Motor neuron (in vitro differentiated cells): Measurements from ENCODE around the gene LSAMP. TPM values are rescaled to one million over a fixed set of nuclear protein-coding genes. Genes with fewer than 3 reads are reported as not detected.

Experiments
- ATAC-seq, 8 experiments: fragments of 200-7000 bp; cut with Tn5 transposase; replicated peaks in 6 of 8; 2 replicates each; pipeline ENCODE4 v1.8.0; 2021; ENCODE audit warnings: mild to moderate bottlenecking in 8 of 8, moderate library complexity in 8 of 8
- H3K27ac ChIP-seq, 2 donors: fragments of 250-450 bp; sonication (Bioruptor Pico); 2 replicates each; pipeline ENCODE4 v1.9.0; 2021; ENCODE audit warnings: antibody characterized with exemption in 2 of 2, mild to moderate bottlenecking in 2 of 2, moderate library complexity in 1 of 2
- H3K4me1 ChIP-seq, 2 donors: fragments of 250-450 bp; sonication (Bioruptor Pico); replicated peaks in 1 of 2; 2 replicates each; pipeline ENCODE4 v1.6.1; 2021; ENCODE audit warnings: antibody characterized with exemption in 2 of 2, mild to moderate bottlenecking in 2 of 2, moderate library complexity in 1 of 2
- H3K4me3 ChIP-seq, 5 donors: fragments of 250-450 bp; sonication (Bioruptor Pico); 2 replicates each; pipeline ENCODE4 v1.9.0; 2021; ENCODE audit warnings: antibody characterized with exemption in 5 of 5, mild to moderate bottlenecking in 5 of 5, moderate library complexity in 4 of 5
- WGBS, 10 experiments: fragments of 450-650 bp; shearing (Covaris generic); methylation state at CpG; one replicate each; pipeline ENCODE4 v1.0.0; 2022; 5-methylcytosine and 5-hydroxymethylcytosine counted together
- in situ Hi-C, 9 experiments: fragments of 400-800 bp; cut with MboI; loops; one replicate each; pipeline ENCODE4 v1.15.0; 2021; ENCODE audit warnings: low sequenced_read_pairs in 9 of 9, low pct_unique_long_range_greater_than_20kb in 2 of 9; ENCODE audit not compliant: unreplicated experiment in 9 of 9
- total RNA-seq, 8 experiments: library from RNA; unstranded; fragments of 300-600 nt; gene quantifications; 2 replicates each; pipeline versions ENCODE4 v1.2.3 to v1.2.4, GENCODE V29; 2022

LSAMP gene
- total RNA-seq, 8 experiments from 2014 or later, result 24.4 to 76.5 (median 39.2) TPM

DNA sequence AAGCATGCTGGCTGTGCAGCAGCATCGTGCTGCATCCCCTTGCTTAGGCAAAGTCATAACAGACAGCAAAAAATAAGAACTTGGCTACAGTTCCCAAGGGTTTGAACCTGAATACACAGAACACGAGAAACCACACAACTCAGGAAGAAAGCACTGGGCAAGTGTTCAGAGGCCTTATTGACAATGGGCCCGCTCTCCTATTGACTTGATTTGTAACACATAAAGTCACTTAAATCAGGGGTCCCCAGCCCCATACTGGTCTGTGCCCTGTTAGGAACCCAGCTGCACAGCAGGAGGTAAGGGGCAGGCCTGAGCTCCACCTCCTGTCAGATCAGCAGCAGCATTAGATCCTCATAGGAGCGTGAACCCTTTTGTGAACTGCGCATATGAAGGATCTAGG is 145.1 kb downstream of the LSAMP start:
- H3K27ac ChIP-seq, result no peak overlapping the region
- 67 to 100% (median 86%) methylated on average over 1 to 5 of the region's 5 CpGs; no CpG with 5 or more reads in 4 of the 10 experiments for WGBS, 10 experiments
- H3K4me3 ChIP-seq, result no peak overlapping the region
- in situ Hi-C loops, result no loop called here
- peak in 4 of 8 experiments; percentile 2 to 73 (median 24) for ATAC-seq
- peaks cover 14 to 25% of the 10 kb centered on the region in 2 donors for H3K4me1 ChIP-seq

DNA sequence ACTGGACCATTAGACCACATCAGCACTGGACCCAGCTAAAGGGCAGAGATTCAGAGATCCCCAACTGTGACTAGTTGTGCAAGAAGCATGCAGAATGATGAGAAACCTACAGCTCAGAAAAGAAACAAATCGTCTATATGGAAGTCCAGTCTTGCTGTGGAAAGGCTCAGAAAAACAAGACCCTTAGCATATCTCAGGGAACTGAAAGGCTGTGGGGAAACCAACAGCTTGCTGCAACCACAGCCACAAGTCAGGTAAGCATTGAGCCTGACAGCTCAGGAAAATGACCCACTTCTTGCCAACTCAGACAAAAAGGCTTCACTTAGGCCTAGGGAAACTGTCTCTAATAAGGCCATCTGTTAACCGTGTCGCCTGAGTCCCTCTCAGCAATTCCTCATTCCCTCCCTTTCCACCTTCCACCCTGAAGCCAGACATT is 145.6 kb downstream of the LSAMP start:
- peaks cover 14 to 25% of the 10 kb centered on the region in 2 donors for H3K4me1 ChIP-seq
- no peak overlapping the region for H3K4me3 ChIP-seq
- in situ Hi-C loops, result no loop called here
- ATAC-seq, result peak in 5 of 8 experiments; percentile 27 to 58 (median 34)
- no peak overlapping the region for H3K27ac ChIP-seq
- WGBS, 10 experiments, result 67 to 100% (median 80%) methylated on average over 1 to 3 of the region's 3 CpGs; no CpG with 5 or more reads in 3 of the 10 experiments

DNA sequence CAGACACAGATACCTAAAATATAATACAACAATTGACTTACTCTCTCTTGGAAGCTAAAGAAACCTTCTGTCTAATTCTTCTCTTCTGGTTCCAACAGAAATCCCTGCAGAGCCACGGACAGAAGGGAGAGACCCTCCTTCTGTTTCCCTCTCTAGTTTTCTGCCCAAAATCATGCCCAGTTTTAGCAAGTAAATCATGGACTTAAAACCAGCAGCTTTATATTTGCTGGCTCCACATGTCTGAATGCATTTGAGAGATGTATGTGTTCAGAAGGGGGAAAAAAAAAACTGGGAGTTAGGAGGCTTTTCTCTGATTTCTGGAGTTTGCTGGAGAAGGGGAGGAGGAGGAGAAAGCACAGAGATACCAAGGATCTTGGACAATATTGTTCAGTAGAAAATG is 147.1 kb downstream of the LSAMP start:
- Histone ChIP-seq H3K4me3 (no peak overlapping the region), H3K4me1 (peaks cover 14 to 25% of the 10 kb centered on the region in 2 donors), H3K27ac (no peak overlapping the region)
- ATAC-seq, result no peak
- in situ Hi-C loops, result no loop called here
- WGBS, 10 experiments, result 0 to 100% (median 83%) methylated on average over 1 of the region's 1 CpG; no CpG with 5 or more reads in 2 of the 10 experiments

DNA sequence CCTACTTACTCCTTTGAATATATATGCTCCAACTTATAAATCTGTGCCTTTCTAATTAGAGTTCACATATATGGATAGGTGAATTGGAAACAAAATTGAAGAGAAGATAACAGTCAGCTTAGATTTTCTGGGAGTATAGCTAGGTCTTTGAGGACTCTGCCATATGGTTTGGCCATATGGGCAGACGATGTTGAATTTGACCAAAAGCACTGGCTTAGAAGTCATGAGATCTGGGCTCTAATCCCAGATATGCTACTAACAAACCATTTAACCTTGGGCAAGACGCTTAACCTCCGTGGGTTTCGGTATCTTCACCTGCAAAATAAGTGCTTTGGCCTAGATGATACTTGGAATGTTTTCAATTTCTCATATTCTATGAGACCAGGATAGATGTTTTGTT is 154.1 kb downstream of the LSAMP start:
- Histone ChIP-seq H3K27ac (no peak overlapping the region), H3K4me1 (peaks cover 0 to 29% of the 10 kb centered on the region in 2 donors), H3K4me3 (no peak overlapping the region)
- ATAC-seq, result no peak
- in situ Hi-C loops, result no loop called here
- 92 to 100% (median 100%) methylated on average over 1 to 4 of the region's 4 CpGs; no CpG with 5 or more reads in 3 of the 10 experiments for WGBS, 10 experiments

DNA sequence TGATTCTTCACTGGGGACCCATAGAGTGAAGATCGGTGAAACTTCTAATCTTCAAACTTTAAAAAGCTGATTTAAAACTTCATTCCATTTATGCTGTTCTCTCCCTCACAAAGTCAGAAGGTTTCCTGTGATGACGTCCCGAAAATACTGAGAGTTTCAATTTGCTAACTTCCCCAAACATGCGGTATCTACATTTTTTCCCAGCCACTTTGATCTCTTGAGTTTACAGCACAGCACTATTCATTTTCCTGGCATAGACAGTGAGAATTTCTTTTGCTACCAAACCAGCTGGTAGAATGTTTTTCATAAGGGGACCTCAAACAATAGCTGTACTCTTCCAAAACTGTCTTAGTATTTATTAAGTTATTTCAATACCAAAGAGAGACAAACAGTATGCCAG is 156.8 kb downstream of the LSAMP start:
- in situ Hi-C loops, result no loop called here
- H3K4me1 ChIP-seq, result peaks cover 0 to 32% of the 10 kb centered on the region in 2 donors
- 0 to 94% (median 72%) methylated on average over 1 to 4 of the region's 4 CpGs; no CpG with 5 or more reads in 3 of the 10 experiments for WGBS, 10 experiments
- H3K4me3 ChIP-seq, result no peak overlapping the region
- peak in 2 of 8 experiments; percentile 16 to 56 for ATAC-seq
- H3K27ac ChIP-seq, result no peak overlapping the region

DNA sequence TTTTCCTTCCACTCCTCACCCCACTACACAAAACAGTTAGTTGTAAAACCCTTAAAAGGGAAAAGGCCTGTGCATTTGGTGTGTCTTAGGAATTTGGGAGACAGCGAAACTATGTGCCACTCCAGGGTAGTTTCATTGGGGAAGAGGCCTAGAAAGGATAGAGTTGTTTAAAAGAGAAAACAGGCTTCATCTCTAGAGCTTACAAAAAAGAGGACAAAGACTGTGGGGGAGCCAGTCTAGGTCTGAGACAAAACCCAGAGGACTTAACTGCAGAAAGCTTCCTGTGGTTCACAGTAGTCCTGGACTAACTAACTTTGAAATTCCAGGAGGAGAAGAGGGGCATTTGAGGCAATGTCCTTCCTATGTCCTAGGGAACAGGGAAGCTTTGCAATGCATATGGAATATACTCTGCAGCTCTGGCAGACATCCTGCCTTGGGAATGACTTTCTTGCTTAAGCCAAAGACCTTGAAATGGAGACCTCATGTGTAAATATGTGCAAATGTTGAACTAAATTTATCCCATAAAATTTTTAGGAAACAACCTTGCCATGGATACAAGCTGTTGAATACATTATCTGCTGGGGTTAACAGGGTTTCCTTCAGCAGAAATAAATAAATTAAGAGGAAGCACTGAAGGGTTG is 159.4 kb downstream of the LSAMP start:
- WGBS, 10 experiments, result 60 to 100% (median 100%) methylated on average over 1 of the region's 1 CpG; no CpG with 5 or more reads in 4 of the 10 experiments
- H3K4me1 ChIP-seq, result peaks cover 0 to 23% of the 10 kb centered on the region in 2 donors
- no peak overlapping the region for H3K27ac ChIP-seq
- in situ Hi-C loops, result no loop called here
- peak in 3 of 8 experiments; percentile 31 to 77 (median 57) for ATAC-seq
- no peak overlapping the region for H3K4me3 ChIP-seq

DNA sequence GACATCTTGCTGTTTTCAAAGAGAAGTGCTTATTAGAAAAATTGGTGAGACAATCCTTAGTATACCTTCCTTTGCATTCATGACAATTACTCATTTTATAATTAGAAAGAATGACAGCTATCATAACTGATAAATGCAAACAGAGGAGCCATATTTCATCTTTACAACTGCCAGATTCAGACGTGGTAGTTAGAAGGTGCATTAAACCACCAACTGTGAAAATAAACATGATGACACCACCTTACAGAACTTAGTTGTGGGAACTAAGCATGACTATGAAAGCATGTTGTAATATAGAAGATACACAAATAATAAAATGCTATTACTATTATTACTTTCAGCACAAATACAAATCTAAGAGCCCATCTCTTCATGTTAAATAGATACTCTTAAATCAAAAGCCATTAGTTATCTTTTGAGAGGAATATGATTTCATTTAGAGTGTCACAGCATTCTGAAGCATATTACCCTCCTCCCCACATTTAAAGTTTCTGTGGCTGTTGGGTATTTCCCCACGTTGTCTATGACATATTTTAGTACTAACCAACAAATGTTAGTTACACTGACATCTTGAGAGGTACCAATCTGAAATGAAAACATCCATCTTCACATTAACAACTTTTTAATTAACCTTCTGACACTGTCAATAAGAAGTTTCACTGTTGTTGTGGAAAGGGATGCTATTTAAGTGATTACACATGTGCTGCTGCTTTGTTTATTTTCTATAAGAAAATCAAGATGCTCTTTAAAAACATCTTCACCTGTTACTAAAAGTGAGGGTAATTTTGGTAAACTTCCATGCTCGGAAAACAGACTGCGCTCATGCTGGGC is 163.8 kb downstream of the LSAMP start:
- in situ Hi-C loops, result no loop called here
- no peak overlapping the region for H3K27ac ChIP-seq
- peaks cover 0 to 7% of the 10 kb centered on the region in 2 donors for H3K4me1 ChIP-seq
- no peak for ATAC-seq
- 58 to 100% (median 67%) methylated on average over 1 to 4 of the region's 4 CpGs; no CpG with 5 or more reads in 1 of the 10 experiments for WGBS, 10 experiments
- H3K4me3 ChIP-seq, result no peak overlapping the region

DNA sequence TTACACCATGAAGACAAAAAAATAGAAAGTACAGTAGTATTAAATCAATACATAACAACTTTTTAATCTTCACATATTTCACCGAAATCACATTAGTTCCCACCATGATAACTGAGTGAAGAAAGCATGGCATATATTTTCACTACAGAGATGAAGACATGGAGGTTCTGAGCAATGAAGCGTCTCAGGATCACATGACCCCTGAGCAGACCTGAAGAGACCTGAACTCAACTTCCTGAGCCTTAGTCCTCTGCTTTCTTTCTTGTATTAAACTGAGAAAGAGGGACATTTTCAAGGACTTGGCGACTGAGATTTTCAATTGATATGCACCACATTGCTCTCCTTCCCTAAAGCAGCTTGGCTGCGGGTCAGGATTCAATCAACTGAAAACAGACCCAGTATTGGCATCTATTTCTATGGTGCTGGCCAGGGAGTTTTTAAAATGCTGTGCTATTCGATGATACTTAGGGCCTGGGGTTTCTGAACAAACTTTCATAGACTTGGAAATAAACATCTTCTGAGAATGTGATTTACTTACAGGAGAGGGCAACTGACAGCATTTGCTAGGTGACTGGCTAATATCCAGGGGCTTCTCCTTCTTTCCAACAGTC is 165.1 kb downstream of the LSAMP start:
- Histone ChIP-seq H3K4me3 (no peak overlapping the region), H3K4me1 (no peaks in the 10 kb centered on the region), H3K27ac (no peak overlapping the region)
- 7 to 100% (median 86%) methylated on average over 1 to 5 of the region's 5 CpGs; no CpG with 5 or more reads in 1 of the 10 experiments for WGBS, 10 experiments
- ATAC-seq, result peak in 1 of 8 experiments; percentile 18
- in situ Hi-C loops, result no loop called here

DNA sequence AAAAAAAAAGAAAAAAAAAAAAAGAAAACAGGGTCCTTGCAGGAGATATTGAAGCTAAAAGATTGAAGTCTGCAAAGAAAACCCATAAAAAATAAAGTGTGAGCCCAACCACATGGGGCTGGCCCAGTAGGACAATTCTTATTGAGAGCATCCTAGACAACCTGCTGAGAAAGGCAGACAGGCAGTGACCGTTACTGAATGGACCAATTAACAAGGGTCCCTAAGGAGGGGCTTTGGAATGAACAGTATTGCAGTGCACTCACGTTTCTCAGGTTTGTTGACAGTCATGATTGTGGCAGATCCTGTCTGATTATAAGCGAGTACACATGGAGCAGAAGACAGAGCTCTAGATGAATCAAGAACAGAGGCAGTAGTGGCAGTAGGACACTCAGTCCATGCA is 168.6 kb downstream of the LSAMP start:
- no peak overlapping the region for H3K27ac ChIP-seq
- no peaks in the 10 kb centered on the region for H3K4me1 ChIP-seq
- WGBS, 10 experiments, result 17 to 100% (median 66%) methylated on average over 1 to 3 of the region's 3 CpGs; no CpG with 5 or more reads in 3 of the 10 experiments
- no peak overlapping the region for H3K4me3 ChIP-seq
- ATAC-seq, result no peak
- in situ Hi-C loops, result no loop called here

DNA sequence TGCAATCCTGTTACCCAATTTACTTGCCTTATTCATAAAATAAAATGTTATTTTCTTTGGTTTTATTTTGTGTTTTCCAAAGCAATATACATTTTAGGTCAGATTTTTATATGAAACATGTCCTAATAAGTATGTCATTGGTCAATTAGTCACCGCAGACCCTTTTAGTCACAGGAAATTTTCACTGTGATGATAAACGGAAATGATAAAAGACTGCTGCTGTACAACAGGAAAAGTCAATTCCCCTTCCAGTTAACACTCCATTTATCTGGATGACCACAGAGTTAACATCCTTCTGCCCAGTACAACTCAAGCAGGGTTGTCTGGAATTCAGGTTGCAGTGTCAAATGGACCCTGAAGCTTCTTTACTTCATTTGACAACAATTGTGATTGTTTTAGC is 175.2 kb downstream of the LSAMP start:
- in situ Hi-C loops, result no loop called here
- ATAC-seq, result peak in 1 of 8 experiments; percentile 47
- whole genome bisulfite sequencing, 10 experiments, result 76 to 100% (median 83%) methylated on average over 1 to 2 of the region's 2 CpGs; no CpG with 5 or more reads in 2 of the 10 experiments
- Histone ChIP-seq H3K4me3 (no peak overlapping the region), H3K27ac (no peak overlapping the region), H3K4me1 (peaks cover 3 to 12% of the 10 kb centered on the region in 2 donors)

DNA sequence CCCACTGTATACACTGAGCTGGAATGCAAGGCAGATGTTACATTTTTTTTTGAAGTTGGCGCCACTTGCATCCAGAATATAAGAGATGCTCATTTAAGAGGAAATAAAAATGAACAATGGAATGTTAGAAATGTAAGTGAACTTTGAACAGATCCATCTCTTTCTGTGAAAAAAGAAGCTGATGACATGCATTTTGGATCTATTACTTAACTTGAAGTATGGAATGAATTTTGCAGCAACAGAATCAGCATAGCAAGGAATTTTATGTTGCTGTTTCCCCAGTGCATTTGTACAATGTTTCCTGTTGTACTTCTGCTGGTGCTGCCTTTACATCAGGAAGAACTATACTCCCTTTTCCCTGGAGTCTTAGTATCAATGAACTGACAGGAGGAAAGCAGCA is 178.2 kb downstream of the LSAMP start:
- in situ Hi-C loops, result no loop called here
- ATAC-seq, result no peak
- Histone ChIP-seq H3K27ac (no peak overlapping the region), H3K4me1 (peaks cover 3 to 12% of the 10 kb centered on the region in 2 donors), H3K4me3 (no peak overlapping the region)
- 33 to 100% (median 94%) methylated on average over 1 of the region's 1 CpG; no CpG with 5 or more reads in 6 of the 10 experiments for WGBS, 10 experiments

DNA sequence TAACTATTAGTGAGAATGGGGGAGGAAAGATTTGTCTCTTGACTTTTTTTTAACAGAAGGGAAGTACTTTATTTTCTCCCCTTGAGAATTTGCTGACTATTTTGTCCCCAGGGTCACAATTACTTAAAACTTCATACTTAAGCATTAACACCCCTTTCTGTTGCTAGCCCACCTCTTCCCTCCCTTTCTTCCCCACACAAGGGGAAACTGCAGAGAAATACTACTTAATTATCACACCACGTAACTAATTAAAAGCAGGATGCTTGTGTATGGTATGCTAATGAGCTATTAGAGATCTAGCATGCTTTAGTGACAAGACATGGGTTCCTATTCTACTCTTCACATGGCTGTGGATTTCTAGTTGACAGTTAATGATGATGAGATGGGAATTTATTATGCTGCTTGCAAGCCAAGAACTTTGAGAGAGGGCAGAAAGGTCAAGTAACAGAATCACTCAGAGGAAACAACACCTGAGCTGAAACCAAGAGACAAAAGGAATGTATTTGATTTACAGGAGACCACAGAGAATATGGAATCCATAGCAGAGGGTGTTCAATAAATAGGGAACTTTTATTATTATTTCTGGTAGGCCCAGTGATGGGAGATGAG is 179.2 kb downstream of the LSAMP start:
- H3K4me1 ChIP-seq, result peaks cover 3 to 12% of the 10 kb centered on the region in 2 donors
- ATAC-seq, result no peak
- H3K27ac ChIP-seq, result no peak overlapping the region
- H3K4me3 ChIP-seq, result no peak overlapping the region
- 20 to 100% (median 81%) methylated on average over 1 of the region's 1 CpG; no CpG with 5 or more reads in 6 of the 10 experiments for WGBS, 10 experiments
- in situ Hi-C loops, result no loop called here
